Activated T-cell treated with anti-CD3 and anti-CD28 coated beads for 24 hours (primary cell): ENCODE data around the gene TIGD6.
A peak's percentile ranks its signal among the peaks of the same experiment; 100 is the strongest.
"Not testable (repeated sequence)": the region's sequence is repeated elsewhere in the genome, so short reads cannot be mapped to it uniquely, and the experiment has no call there.

ENCODE experiments used
- DNase-seq: peaks from one replicate; pipeline ENCODE4 v3.0.0-alpha.2; 2020; ENCODE audit warnings: low read depth

The TIGD6 gene

DNA sequence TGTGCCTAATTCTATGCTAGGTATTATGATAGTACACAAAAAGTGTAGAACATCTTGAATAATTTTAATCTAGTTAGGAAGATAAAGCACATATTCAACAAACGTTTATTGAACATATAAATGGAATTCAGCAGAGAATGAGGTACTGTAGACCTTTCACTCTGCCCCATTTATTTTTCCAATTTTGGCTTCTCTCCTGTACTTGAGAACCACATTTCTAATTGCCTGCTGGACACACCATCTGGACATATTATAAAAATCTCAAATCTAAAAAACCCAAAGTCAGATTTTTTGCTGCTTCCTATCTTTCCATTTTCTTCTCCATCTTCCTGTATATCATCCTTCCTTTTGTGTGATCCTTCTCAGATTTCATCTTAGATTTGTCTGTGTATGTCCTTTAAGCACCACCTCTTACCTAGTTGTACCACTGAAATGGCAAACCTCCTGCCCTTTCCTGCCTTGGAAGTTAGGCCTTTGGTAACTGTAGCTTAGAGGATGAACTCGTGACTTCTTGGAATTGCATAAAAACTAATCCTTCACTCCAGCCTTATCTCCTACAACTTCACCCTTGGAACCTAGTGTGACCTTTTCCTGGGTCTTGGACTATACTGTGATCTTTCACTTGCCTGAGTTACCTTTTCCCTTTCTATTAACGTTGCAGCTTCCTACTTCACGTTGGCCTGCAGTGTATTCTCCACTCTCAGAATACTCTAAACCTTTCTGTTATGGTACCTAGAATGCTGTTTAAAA lies 31.1 kb downstream of the TIGD6 start:
- no peak for DNase-seq

DNA sequence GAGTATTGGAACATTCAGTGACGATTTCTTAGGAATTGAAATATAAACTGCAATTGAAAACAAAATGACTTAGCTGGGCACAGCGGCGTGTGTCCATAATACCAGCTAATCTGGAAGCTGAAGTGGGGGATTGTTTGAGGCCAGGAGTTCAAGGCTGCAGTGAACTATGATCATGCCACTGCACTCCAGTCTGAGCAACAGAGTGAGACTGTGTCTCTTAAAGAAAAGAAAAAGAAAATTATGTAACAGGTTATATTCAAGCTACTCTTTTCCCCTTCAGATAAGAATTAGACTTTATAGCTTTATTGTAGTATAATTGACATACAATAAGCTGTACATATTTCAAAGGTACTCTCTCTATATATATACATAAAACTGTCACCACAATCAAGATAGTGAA lies 33.5 kb downstream of the TIGD6 start:
- DNase-seq, result no peak

DNA sequence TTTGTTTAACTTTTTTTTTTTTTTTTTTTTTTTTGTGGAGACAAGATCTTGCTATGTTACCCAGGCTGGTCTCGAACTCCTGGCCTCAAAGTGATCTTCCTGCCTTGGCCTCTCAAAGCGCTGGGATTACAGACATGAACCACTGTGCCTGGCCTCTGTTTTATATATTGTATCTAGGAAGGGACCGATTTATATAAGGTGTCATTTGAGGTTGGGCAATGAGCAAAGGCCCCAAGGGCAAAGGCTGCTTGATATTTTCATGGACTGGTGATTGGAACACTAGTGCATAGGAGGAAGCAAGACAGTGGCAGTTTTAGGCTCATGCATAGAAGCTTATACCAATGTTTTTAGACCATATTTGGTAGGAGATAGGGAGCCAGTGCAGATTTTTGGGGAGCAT lies 36.7 kb downstream of the TIGD6 start:
- no peak for DNase-seq

GRCh38 chr5:149962601-149963300 lies 37.7 kb downstream of the TIGD6 start:
- DNase-seq, result no peak

GRCh38 chr5:149961957-149962409 lies 38.5 kb downstream of the TIGD6 start:
- DNase-seq, result no peak

DNA sequence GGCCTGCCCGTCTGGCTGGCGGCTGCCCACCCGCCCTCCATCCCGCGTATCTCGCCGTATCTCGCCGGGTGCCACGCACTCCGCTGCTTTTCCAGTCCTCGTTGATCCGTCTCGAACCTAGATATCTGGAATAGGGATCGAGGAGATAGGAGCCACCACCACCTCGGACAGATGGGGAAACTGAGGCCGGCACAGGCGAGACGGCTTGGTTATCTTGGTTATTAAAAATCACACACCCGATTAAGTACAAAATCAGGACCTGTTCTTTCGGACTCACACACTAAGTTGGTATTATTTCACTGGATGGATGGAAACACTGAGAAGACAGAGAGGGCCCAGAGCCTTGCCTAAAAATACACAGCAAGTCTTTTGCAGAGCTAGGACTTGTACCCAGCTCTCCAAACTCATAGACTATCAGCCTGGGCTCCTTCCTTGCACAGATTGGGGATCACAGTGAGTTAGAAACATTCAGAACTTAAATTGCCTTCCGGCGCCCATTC lies 39.2 kb downstream of the TIGD6 start:
- DNase-seq, result no peak

DNA sequence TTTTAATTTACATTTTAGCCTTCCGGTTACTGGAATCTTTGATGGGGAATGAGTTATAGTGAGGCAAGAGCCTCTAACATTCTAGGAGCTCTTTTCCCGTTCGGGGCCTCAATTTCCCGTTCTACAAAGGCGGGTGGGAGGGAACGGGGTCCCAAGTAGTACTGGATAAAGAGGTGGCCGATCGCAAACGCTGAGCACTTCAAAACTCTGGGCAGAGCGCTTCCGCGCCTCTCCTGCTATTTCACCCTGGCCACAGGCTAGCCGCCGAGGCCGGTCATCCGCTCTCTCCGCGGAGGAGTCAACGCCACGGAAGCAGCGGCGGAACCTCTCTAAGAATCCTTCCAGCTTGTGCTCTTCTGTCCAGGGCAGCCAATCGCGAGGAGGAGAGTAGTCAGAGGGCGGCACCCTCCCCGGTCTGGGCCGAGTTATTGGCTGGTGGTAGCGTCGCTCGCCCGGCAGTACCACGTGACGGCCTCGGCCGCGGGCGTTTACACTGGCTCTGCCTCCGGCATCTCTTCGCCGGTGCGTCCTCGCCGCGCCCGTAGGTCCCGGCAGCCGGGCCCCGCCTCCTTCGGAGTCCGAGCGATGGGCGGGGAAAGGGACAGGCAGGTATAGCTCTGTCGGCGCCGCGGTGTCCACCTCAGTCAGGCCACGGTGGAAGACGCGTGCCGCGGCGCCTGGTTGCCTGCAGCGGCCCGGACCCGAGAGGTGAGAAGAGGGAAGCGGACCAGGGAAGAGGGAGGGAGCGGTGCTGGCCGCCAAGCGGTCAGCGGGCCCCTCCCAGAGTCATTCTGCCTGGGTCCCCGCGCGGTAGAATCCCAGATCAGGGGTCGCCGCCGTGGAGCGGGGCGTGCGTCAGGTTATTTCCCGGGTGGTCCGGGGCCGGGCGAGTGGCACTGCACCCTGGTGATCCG lies 39.9 kb downstream of the TIGD6 start, which contains the start of gene SLC26A2:
Gene SLC26A2, plus strand, starts transcription at position 487 of the 914 bp plus-strand sequence. CDS start 16,895 bp downstream, outside the sequence.
- peak; percentile 91 for DNase-seq

- peak; percentile 57 for DNase-seq
These were observed 40.8 kb downstream of the TIGD6 start for GRCh38 chr5:149959406-149960236.

- DNase-seq, result no peak
These were observed 42.6 kb downstream of the TIGD6 start for GRCh38 chr5:149957855-149958254.

GRCh38 chr5:149956685-149957084 lies 43.8 kb downstream of the TIGD6 start:
- no peak for DNase-seq

- no peak for DNase-seq
These were observed 45.7 kb downstream of the TIGD6 start for GRCh38 chr5:149954798-149955197.

DNA sequence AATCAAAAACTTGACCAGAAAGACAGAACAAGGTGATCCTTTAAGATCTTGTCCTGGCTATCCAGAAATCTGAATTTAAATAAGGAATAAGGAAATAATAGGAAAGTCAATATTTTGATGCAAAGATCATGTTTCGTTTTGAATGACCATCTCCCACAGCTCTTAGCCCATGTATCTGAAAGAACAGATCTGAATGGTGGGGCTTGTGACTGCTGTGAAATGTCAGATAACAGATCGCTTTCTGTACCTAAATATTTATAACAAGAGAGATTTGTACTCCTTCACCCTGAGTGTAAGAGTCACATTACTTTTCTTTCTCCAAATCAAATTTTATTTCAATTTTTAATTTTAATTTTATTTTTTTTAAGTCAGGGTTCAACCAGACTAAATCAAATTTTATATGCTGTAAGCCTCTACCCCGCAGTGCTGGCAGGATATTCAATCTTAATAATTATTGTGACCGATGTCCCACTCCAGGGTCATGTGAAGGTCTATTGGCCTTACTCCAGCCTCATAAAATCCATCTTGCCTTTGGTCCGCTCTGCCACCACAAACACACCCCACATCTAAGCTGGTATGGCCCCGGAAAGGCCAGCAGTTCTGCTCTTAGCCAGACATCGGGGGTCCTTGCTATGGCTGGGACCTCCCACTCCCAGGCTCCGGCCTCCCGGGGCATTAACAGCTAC lies 46.9 kb downstream of the TIGD6 start:
- DNase-seq, result no peak

GRCh38 chr5:149951138-149951749 lies 49.2 kb downstream of the TIGD6 start:
- DNase-seq, result no peak

- DNase-seq, result no peak
These were observed 51.5 kb downstream of the TIGD6 start for GRCh38 chr5:149948993-149949392.

- no peak for DNase-seq
These were observed 54.3 kb downstream of the TIGD6 start for GRCh38 chr5:149946118-149946517.

- DNase-seq, result no peak
These were observed 55.8 kb downstream of the TIGD6 start, which contains the start of gene PDE6A for GRCh38 chr5:149944666-149945065. TSS of gene PDE6A (minus strand) at chr5:149944793. CDS start at chr5:149944673, 120 bp downstream.

- DNase-seq, result not testable (repeated sequence)
These were observed 57.1 kb downstream of the TIGD6 start for GRCh38 chr5:149943177-149943949.
